Measurements from ENCODE around the gene WASHC3.

DNA sequence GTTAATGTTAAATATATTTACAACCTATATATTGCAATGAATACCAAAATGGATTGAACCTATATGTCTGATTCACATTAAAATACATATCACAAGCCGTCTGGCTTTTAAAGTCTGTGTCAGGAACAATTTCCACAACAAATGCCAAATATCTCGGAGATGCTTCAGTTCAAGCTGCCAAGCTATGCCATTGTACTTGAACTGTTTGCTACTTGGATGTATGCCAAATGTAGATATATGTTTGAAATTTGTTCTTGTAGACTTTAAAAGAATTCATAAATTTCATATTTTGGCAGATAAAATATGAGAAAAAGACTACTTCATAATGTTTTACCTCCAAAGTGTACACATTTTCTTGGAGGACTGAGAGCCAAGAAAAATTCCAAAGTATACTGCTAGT is 37.0 kb downstream of the WASHC3 start:
- TF ChIP-seq CTCF (IDR thresholded peaks at IDR 0.05) (no peak), POLR2A (IDR thresholded peaks at IDR 0.05) (no peak)
